ENCODE data around the gene BIRC7. TPM values are rescaled to one million over a fixed set of nuclear protein-coding genes. Genes with fewer than 3 reads are reported as not detected.

BIRC7 gene
- total RNA-seq, 1 experiment from 2014 or later = 0.17 TPM

DNA sequence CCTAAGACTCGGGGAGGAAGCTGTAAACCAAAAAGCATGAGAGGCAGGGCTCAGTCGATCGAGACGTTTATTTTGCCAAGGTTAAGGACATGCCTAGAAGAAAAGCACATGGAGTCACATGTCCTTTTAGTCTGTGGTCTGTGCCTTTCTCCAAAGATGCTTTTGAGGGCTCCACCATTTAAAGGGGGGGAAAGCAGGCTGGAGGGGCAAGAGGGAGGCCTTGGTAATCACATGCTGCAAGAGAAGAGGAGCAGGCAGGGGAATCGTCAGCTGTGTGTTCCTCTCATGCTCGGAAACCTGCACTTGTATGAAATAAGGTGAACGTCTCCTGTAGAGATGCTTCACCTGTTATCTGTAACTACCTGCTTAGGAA is 10.6 kb upstream of the BIRC7 start (continued):
- TF ChIP-seq JAZF1 (CRISPR knock-in tag; IDR thresholded peaks at IDR 0.05) = no peak
- no peak for TF ChIP-seq ZMAT4 (CRISPR knock-in tag; IDR thresholded peaks at IDR 0.05)

GRCh38 chr20:63226042-63226943 is 9.4 kb upstream of the BIRC7 start:
- Mint-ChIP-seq H3K4me3 (no peak overlapping the region), H3K27me3 (ENCODE audit: low read depth) (peaks cover 4% of the 10 kb centered on the region; the same call in 1 of the 2 replicates), H3K9me3 (no peaks in the 10 kb centered on the region), H3K4me1 (peaks cover 26% of the 10 kb centered on the region), H3K36me3 (no peaks in the 10 kb centered on the region), H3K27ac (no peak overlapping the region)
- ChIA-PET POLR2A (no interaction called here), CTCF (interaction anchor here (0.5 to 4.8 kb wide), 5 partner anchors 9 to 83 kb away, joined by 3 to 151 read pairs (median 6); partner anchors contain the start of gene BIRC7)
- no peak for TF ChIP-seq USF2 (CRISPR knock-in tag; IDR thresholded peaks at IDR 0.05)
- TF ChIP-seq AFF4 (CRISPR knock-in tag; IDR thresholded peaks at IDR 0.05; ENCODE audit: borderline replicate concordance) = no peak
- no peak for TF ChIP-seq CREM (CRISPR knock-in tag; IDR thresholded peaks at IDR 0.05)
- TF ChIP-seq, protein P1, sequence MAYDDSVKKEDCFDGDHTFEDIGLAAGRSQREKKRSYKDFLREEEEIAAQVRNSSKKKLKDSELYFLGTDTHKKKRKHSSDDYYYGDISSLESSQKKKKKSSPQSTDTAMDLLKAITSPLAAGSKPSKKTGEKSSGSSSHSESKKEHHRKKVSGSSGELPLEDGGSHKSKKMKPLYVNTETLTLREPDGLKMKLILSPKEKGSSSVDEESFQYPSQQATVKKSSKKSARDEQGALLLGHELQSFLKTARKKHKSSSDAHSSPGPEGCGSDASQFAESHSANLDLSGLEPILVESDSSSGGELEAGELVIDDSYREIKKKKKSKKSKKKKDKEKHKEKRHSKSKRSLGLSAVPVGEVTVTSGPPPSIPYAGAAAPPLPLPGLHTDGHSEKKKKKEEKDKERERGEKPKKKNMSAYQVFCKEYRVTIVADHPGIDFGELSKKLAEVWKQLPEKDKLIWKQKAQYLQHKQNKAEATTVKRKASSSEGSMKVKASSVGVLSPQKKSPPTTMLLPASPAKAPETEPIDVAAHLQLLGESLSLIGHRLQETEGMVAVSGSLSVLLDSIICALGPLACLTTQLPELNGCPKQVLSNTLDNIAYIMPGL (CRISPR knock-in tag; IDR thresholded peaks at IDR 0.05) = no peak
- no peak for TF ChIP-seq ZNF396 (CRISPR knock-in tag; IDR thresholded peaks at IDR 0.05; ENCODE audit: borderline replicate concordance)
- no peak for TF ChIP-seq FOXJ3 (CRISPR knock-in tag; IDR thresholded peaks at IDR 0.05; ENCODE audit: borderline replicate concordance)
- DNase-seq (ENCODE audit: low spot score) = no peak
- ATAC-seq = no peak

- ATAC-seq (no peak), DNase-seq (ENCODE audit: low spot score) (no peak)
- ChIA-PET CTCF (interaction anchor here (2.3 kb wide), 1 partner anchor 26 kb away, joined by 6 read pairs; no protein-coding TSS in a partner anchor), POLR2A (interaction anchor here (0.7 kb wide), 1 partner anchor 990 kb away, joined by 4 read pairs; no protein-coding TSS in a partner anchor)
- H3K36me3 Mint-ChIP-seq = no peaks in the 10 kb centered on the region
- peaks cover 10% of the 10 kb centered on the region for H3K27me3 Mint-ChIP-seq (ENCODE audit: low read depth)
- H3K4me1 Mint-ChIP-seq = peaks cover 26% of the 10 kb centered on the region
- H3K9me3 Mint-ChIP-seq = no peaks in the 10 kb centered on the region
- TF ChIP-seq HMGA2 (CRISPR knock-in tag; IDR thresholded peaks at IDR 0.05) = no peak
- TF ChIP-seq SP1 (CRISPR knock-in tag; conservative IDR thresholded peaks at IDR 0.05) = no peak
- H3K27ac Mint-ChIP-seq = no peak overlapping the region
- no peak overlapping the region for H3K4me3 Mint-ChIP-seq
These were observed 8.4 kb upstream of the BIRC7 start for GRCh38 chr20:63227260-63227659.

- Mint-ChIP-seq H3K27me3 (ENCODE audit: low read depth) (peaks cover 11% of the 10 kb centered on the region), H3K36me3 (no peaks in the 10 kb centered on the region), H3K27ac (no peak overlapping the region; the same call in 1 of the 2 replicates), H3K9me3 (no peaks in the 10 kb centered on the region), H3K4me1 (peaks cover 26% of the 10 kb centered on the region), H3K4me3 (peak overlapping the region; percentile 35; the same call in 1 of the 2 replicates)
- CTCF ChIA-PET = interaction anchor here (0.6 to 1.0 kb wide), 5 partner anchors 18 to 150 kb away, joined by 3 to 5 read pairs (median 5); no protein-coding TSS in a partner anchor
- ATAC-seq (peak; percentile 30), DNase-seq (ENCODE audit: low spot score) (no peak)
- POLR2A ChIA-PET = no interaction called here
- TF ChIP-seq ZNF416 (CRISPR knock-in tag; IDR thresholded peaks at IDR 0.05) = no peak
- TF ChIP-seq ZNF219 (CRISPR knock-in tag; IDR thresholded peaks at IDR 0.05; ENCODE audit: borderline replicate concordance) = no peak
- no peak for TF ChIP-seq ZNF138 (CRISPR knock-in tag; conservative IDR thresholded peaks at IDR 0.05)
- no peak for TF ChIP-seq FOXJ3 (CRISPR knock-in tag; IDR thresholded peaks at IDR 0.05; ENCODE audit: borderline replicate concordance)
- no peak for TF ChIP-seq IRF2 (CRISPR knock-in tag; IDR thresholded peaks at IDR 0.05; ENCODE audit: borderline replicate concordance, low read depth)
- TF ChIP-seq ZNF263 (CRISPR knock-in tag; IDR thresholded peaks at IDR 0.05; ENCODE audit: low read depth) = no peak
- no peak for TF ChIP-seq ZNF423 (CRISPR knock-in tag; IDR thresholded peaks at IDR 0.05)
- no peak for TF ChIP-seq HMGA2 (CRISPR knock-in tag; IDR thresholded peaks at IDR 0.05)
- no peak for TF ChIP-seq TP53 (CRISPR knock-in tag; IDR thresholded peaks at IDR 0.05)
- TF ChIP-seq RELA (CRISPR knock-in tag; IDR thresholded peaks at IDR 0.05; ENCODE audit: borderline replicate concordance) = no peak
- TF ChIP-seq SMAD3 (CRISPR knock-in tag; IDR thresholded peaks at IDR 0.05; ENCODE audit: borderline replicate concordance) = no peak
- no peak for TF ChIP-seq USF2 (CRISPR knock-in tag; IDR thresholded peaks at IDR 0.05)
These were observed 6.9 kb upstream of the BIRC7 start for GRCh38 chr20:63228806-63229205.

All from WTC11 (cell line).